Lower lobe of right lung (tissue), 1 donor: ENCODE measurements around the gene B4GALT2. TPM values are rescaled to one million over a fixed set of nuclear protein-coding genes. Genes with fewer than 3 reads are reported as not detected.

Experiments used
- total RNA-seq: library from RNA; stranded (reverse); fragmentation: NEBNext Ultra II Directional; extraction: Animal tissue kit (Norgen Biotek cat#: 25700); gene quantifications from one replicate; pipeline ENCODE4 v1.2.1, GENCODE V29; 2021
- donor health status: DM: no; HTN: yes; CAD: no; lungs with severe emphysema.

Gene B4GALT2
- total RNA-seq, 1 donor from 2014 or later, result 17.3 TPM

Other genes starting within 250 kb of the B4GALT2 start
- gene ARTN, start 45.4 kb upstream of the B4GALT2 start, total RNA-seq, result 0.27 TPM
- 28.2 TPM for gene IPO13, start 32.3 kb upstream of the B4GALT2 start, total RNA-seq
- 15.0 TPM for gene DPH2, start 9.2 kb upstream of the B4GALT2 start, total RNA-seq
- gene ATP6V0B, start 4.2 kb upstream of the B4GALT2 start, total RNA-seq, result 205 TPM
- gene CCDC24, start 12.4 kb downstream of the B4GALT2 start, total RNA-seq, result 10.7 TPM
- gene SLC6A9, start 52.3 kb downstream of the B4GALT2 start, total RNA-seq, result 24.2 TPM
- gene KLF17, start 139.6 kb downstream of the B4GALT2 start, total RNA-seq, result 0.47 TPM
- not detected for gene KLF18, start 162.4 kb downstream of the B4GALT2 start, total RNA-seq
- gene DMAP1, start 234.3 kb downstream of the B4GALT2 start, total RNA-seq, result 32.2 TPM